ENCODE measurements around the gene MYBPHL. TPM values are rescaled to one million over a fixed set of nuclear protein-coding genes. Genes with fewer than 3 reads are reported as not detected.

The MYBPHL gene
- total RNA-seq, 4 donors from 2014 or later: 0.76 TPM; not detected in 3

DNA sequence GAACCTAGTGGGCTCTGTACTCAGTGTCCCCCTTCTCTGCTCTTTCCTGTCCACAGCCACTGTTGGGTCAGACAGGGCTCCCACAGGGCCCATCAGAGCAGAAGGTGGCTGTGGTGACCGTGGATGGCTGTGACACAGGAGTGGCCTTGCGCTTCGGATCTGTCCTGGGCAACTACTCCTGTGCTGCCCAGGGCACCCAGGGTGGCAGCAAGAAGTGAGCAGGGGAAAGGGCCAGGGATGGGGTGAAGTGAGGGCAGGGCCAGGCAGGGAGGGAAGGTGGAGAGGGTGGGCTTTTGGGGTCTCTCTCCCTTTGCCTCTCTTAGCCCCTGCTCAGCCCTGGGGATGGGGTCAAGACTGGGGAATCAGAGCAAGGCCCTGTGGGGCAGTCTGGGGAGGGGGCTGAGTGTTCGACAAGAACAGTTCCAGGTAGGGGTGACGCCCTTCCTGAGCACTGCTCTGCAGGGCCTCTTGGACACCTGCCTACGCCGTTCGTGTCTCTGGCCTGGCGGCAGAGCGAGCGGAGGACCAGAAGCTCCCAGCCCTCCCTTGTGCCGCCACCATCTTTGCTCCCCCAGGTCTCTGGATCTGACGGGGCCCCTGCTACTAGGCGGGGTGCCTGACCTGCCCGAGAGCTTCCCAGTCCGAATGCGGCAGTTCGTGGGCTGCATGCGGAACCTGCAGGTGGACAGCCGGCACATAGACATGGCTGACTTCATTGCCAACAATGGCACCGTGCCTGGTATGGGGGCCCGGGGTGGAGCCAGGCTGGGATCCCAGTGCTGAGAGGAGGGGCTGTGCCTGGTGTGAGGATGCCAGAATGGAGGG, 44.4 kb downstream of the MYBPHL start:
- H3K9me3 ChIP-seq: no peaks in the 10 kb centered on the region
- no peak for DNase-seq
- no peak overlapping the region for H3K4me3 ChIP-seq
- H3K27ac ChIP-seq: no peak overlapping the region
- H3K4me1 ChIP-seq: no peaks in the 10 kb centered on the region
- TF ChIP-seq POLR2A (IDR thresholded peaks at IDR 0.05) (no peak), CTCF (IDR thresholded peaks at IDR 0.05) (no peak)
- intact Hi-C loops (cut with DNase I; ENCODE audit: low total_unique reads): no loop called here
- H3K36me3 ChIP-seq: no peaks in the 10 kb centered on the region
- no peaks in the 10 kb centered on the region for H3K27me3 ChIP-seq

DNA sequence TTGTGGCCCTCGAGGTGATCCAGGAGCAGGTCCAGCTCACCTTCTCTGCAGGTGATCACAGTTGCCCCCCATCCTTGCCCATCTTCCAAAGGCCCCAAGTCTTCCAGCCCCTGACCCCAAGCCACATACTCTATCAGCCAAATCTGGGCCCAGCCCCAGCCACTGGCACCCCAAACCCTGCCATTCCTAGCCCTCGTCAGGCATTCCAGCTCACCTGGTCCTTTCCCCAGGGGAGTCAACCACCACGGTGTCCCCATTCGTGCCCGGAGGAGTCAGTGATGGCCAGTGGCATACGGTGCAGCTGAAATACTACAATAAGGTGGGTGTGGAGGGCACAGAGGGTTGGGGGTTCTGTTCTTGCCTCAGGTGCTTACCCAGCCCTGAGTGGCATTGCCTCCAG, 45.2 kb downstream of the MYBPHL start:
- H3K4me3 ChIP-seq: no peak overlapping the region
- H3K27ac ChIP-seq: no peak overlapping the region
- intact Hi-C loops (cut with DNase I; ENCODE audit: low total_unique reads): no loop called here
- no peaks in the 10 kb centered on the region for H3K36me3 ChIP-seq
- no peaks in the 10 kb centered on the region for H3K9me3 ChIP-seq
- DNase-seq: no peak
- no peaks in the 10 kb centered on the region for H3K4me1 ChIP-seq
- TF ChIP-seq CTCF (IDR thresholded peaks at IDR 0.05) (no peak), POLR2A (IDR thresholded peaks at IDR 0.05) (no peak)
- no peaks in the 10 kb centered on the region for H3K27me3 ChIP-seq

- Histone ChIP-seq H3K27ac (no peak overlapping the region), H3K4me3 (no peak overlapping the region), H3K9me3 (no peaks in the 10 kb centered on the region), H3K27me3 (no peaks in the 10 kb centered on the region), H3K4me1 (no peaks in the 10 kb centered on the region), H3K36me3 (no peaks in the 10 kb centered on the region)
- intact Hi-C loops (cut with DNase I; ENCODE audit: low total_unique reads): no loop called here
- no peak for DNase-seq
- TF ChIP-seq POLR2A (IDR thresholded peaks at IDR 0.05) (no peak), CTCF (IDR thresholded peaks at IDR 0.05) (no peak)
These were observed 45.8 kb downstream of the MYBPHL start for GRCh38 chr1:109261006-109261405.

- no peaks in the 10 kb centered on the region for H3K9me3 ChIP-seq
- no peak for DNase-seq
- no peak overlapping the region for H3K4me3 ChIP-seq
- intact Hi-C loops (cut with DNase I; ENCODE audit: low total_unique reads): no loop called here
- no peaks in the 10 kb centered on the region for H3K36me3 ChIP-seq
- no peaks in the 10 kb centered on the region for H3K27me3 ChIP-seq
- peaks cover 0 to under 1% of the 10 kb centered on the region in 2 donors for H3K4me1 ChIP-seq
- TF ChIP-seq CTCF (IDR thresholded peaks at IDR 0.05) (no peak), POLR2A (IDR thresholded peaks at IDR 0.05) (no peak)
- H3K27ac ChIP-seq: no peak overlapping the region
These were observed 46.9 kb downstream of the MYBPHL start for GRCh38 chr1:109259674-109260557.

Measured in uterus (tissue), 4 donors.